Measurements from ENCODE around the gene ZNF71. TPM values are rescaled to one million over a fixed set of nuclear protein-coding genes. Genes with fewer than 3 reads are reported as not detected.

ZNF71 gene
- total RNA-seq, 1 donor from 2014 or later: 8.1 TPM

Other genes with a start within 250 kb of the ZNF71 start
- gene ZNF582, start 201.8 kb upstream of the ZNF71 start, total RNA-seq: 8.3 TPM
- gene ZNF583, start 191.0 kb upstream of the ZNF71 start, total RNA-seq: 6.7 TPM
- gene ZNF667, start 118.0 kb upstream of the ZNF71 start, total RNA-seq: 9.4 TPM
- 14.9 TPM for gene ZNF471, start 87.4 kb upstream of the ZNF71 start, total RNA-seq
- 9.4 TPM for gene ZFP28, start 56.4 kb upstream of the ZNF71 start, total RNA-seq
- gene ZNF470, start 27.8 kb upstream of the ZNF71 start, total RNA-seq: 9.9 TPM
- gene SMIM17, start 47.9 kb downstream of the ZNF71 start, total RNA-seq: 0.81 TPM
- 6.5 TPM for gene ZNF835, start 76.5 kb downstream of the ZNF71 start, total RNA-seq
- gene PEG3, start 245.4 kb downstream of the ZNF71 start, total RNA-seq: 7.7 TPM
- gene ZIM2, start 245.4 kb downstream of the ZNF71 start, total RNA-seq: not detected